Neural cell (in vitro differentiated cells): ENCODE measurements around the gene SLC7A14. TPM values are rescaled to one million over a fixed set of nuclear protein-coding genes. Genes with fewer than 3 reads are reported as not detected.

Experiments
- H2AFZ ChIP-seq: fragments of 200-600, 300-800 bp; sonication (generic), shearing (Covaris generic); 2 replicates; pipeline ENCODE4 v1.6.0; 2014; ENCODE audit warnings: low read depth, mild to moderate bottlenecking, antibody characterized with exemption, low read length, moderate library complexity
- H3F3A ChIP-seq: fragments of 200-600 bp; shearing (Covaris generic); 2 replicates; pipeline ENCODE4 v1.6.1; 2016; ENCODE audit warnings: mild to moderate bottlenecking, moderate library complexity, mixed read lengths, antibody characterized with exemption, low read length; ENCODE audit not compliant: insufficient read depth, poor library complexity, severe bottlenecking
- H3K27ac ChIP-seq: fragments of 200-600, 300-800 bp; sonication (generic), shearing (Covaris generic); 2 replicates; pipeline ENCODE4 v1.5.1; 2014; ENCODE audit warnings: mild to moderate bottlenecking, low read length, moderate library complexity
- H3K27me3 ChIP-seq: fragments of 300-800, 200-600 bp; sonication (generic), shearing (Covaris generic); 2 replicates; pipeline ENCODE4 v1.6.0; 2014; ENCODE audit warnings: mild to moderate bottlenecking, low read depth, low read length, moderate library complexity; ENCODE audit not compliant: insufficient read depth
- H3K36me3 ChIP-seq: fragments of 300-800, 200-600 bp; sonication (generic), shearing (Covaris generic); 2 replicates; pipeline ENCODE4 v1.5.1; 2014; ENCODE audit warnings: mild to moderate bottlenecking, antibody characterized with exemption, low read length, moderate library complexity; ENCODE audit not compliant: insufficient read depth
- H3K4me2 ChIP-seq: fragments of 300-800, 200-600 bp; sonication (generic), shearing (Covaris generic); 2 replicates; pipeline ENCODE4 v1.6.0; 2014; ENCODE audit warnings: mild to moderate bottlenecking, low read length
- H3K4me3 ChIP-seq: fragments of 300-800, 200-600 bp; sonication (generic), shearing (Covaris generic); 2 replicates; pipeline ENCODE4 v1.5.1; 2014; ENCODE audit warnings: mild to moderate bottlenecking, low read length, moderate library complexity
- H3K79me2 ChIP-seq: fragments of 200-600 bp; shearing (Covaris generic); replicated peaks from 2 replicates; pipeline ENCODE4 v1.6.0; 2014; ENCODE audit warnings: mild to moderate bottlenecking, low read length, moderate library complexity; ENCODE audit not compliant: insufficient read depth
- H3K9ac ChIP-seq: fragments of 300-800, 200-600 bp; sonication (generic), shearing (Covaris generic); 2 replicates; pipeline ENCODE4 v1.6.1; 2016; ENCODE audit warnings: mild to moderate bottlenecking, low read length, mixed read lengths
- H3K9me2 ChIP-seq: fragments of 200-600 bp; shearing (Covaris generic); 2 replicates; pipeline ENCODE4 v1.6.1; 2016; ENCODE audit warnings: mild to moderate bottlenecking, low read length, mixed read lengths; ENCODE audit not compliant: insufficient read depth
- H3K9me3 ChIP-seq: fragments of 200-600, 300-800 bp; sonication (generic), shearing (Covaris generic); 2 replicates; pipeline ENCODE4 v1.6.1; 2016; ENCODE audit warnings: mild to moderate bottlenecking, mixed run types, low read length, moderate library complexity, mixed read lengths
- H4K20me1 ChIP-seq: fragments of 200-600 bp; shearing (Covaris generic); 2 replicates; pipeline ENCODE4 v1.6.1; 2016; ENCODE audit warnings: mild to moderate bottlenecking, mixed run types; ENCODE audit not compliant: insufficient read depth
- CTCF ChIP-seq: fragments of 450-650 bp; IDR thresholded peaks from 2 replicates; pipeline ENCODE4 v1.5.1; 2014; ENCODE audit warnings: antibody characterized with exemption, mild to moderate bottlenecking, moderate library complexity; ENCODE audit not compliant: poor library complexity, severe bottlenecking
- EP300 ChIP-seq: fragments of 450-650 bp; conservative IDR thresholded peaks from 2 replicates; pipeline ENCODE4 v1.6.1; 2014; ENCODE audit warnings: antibody characterized with exemption, mild to moderate bottlenecking, moderate library complexity; ENCODE audit not compliant: poor library complexity, severe bottlenecking
- EZH2 ChIP-seq: fragments of 200-600, 300-800 bp; shearing (Covaris generic), sonication (generic); IDR thresholded peaks from 2 replicates; pipeline ENCODE4 v1.6.1; 2014; ENCODE audit warnings: antibody characterized with exemption, low read length, borderline replicate concordance, mild to moderate bottlenecking; ENCODE audit not compliant: insufficient read depth, poor library complexity, severe bottlenecking
- MXI1 ChIP-seq: fragments of 450-650 bp; conservative IDR thresholded peaks from 2 replicates; pipeline ENCODE4 v1.6.1; 2014; ENCODE audit warnings: antibody characterized with exemption, mild to moderate bottlenecking; ENCODE audit not compliant: poor library complexity, severe bottlenecking
- POLR2AphosphoS5 ChIP-seq: IDR thresholded peaks from 2 replicates; pipeline ENCODE4 v1.6.1; 2012
- RAD21 ChIP-seq: fragments of 450-650 bp; conservative IDR thresholded peaks from 2 replicates; pipeline ENCODE4 v1.6.1; 2014; ENCODE audit warnings: antibody characterized with exemption, mild to moderate bottlenecking, moderate library complexity
- REST ChIP-seq: IDR thresholded peaks from 2 replicates; pipeline ENCODE4 v1.6.1; 2012; ENCODE audit warnings: borderline replicate concordance
- SMC3 ChIP-seq: fragments of 450-650 bp; conservative IDR thresholded peaks from 2 replicates; pipeline ENCODE4 v1.6.1; 2014; ENCODE audit warnings: antibody characterized with exemption, mild to moderate bottlenecking, moderate library complexity; ENCODE audit not compliant: poor library complexity
- TAF1 ChIP-seq: IDR thresholded peaks from 2 replicates; pipeline ENCODE4 v1.6.1; 2012; ENCODE audit warnings: low read depth
- polyA plus RNA-seq: library from polyadenylated mRNA; depleted of rRNA; stranded (reverse); fragments of >200 nt; gene quantifications from 2 replicates; pipeline ENCODE4 v1.2.3, GENCODE V29; 2014

SLC7A14 gene
- polyA plus RNA-seq, 1 donor from 2014 or later: 5.1 TPM

- Histone ChIP-seq H3K9ac (no peak overlapping the region), H3K27ac (no peak overlapping the region)
Measured at GRCh38 chr3:170528726-170529125, 57.1 kb downstream of the SLC7A14 start.

GRCh38 chr3:170524073-170524472 is 61.8 kb downstream of the SLC7A14 start:
- H3F3A ChIP-seq: no peaks in the 10 kb centered on the region
- H3K4me2 ChIP-seq: no peak overlapping the region
- no peaks in the 10 kb centered on the region for H3K79me2 ChIP-seq
- H3K9ac ChIP-seq: no peak overlapping the region
- no peaks in the 10 kb centered on the region for H3K9me2 ChIP-seq
- no peaks in the 10 kb centered on the region for H3K36me3 ChIP-seq
- no peaks in the 10 kb centered on the region for H4K20me1 ChIP-seq
- no peak overlapping the region for H2AFZ ChIP-seq
- H3K4me3 ChIP-seq: no peak overlapping the region
- no peaks in the 10 kb centered on the region for H3K27me3 ChIP-seq
- no peaks in the 10 kb centered on the region for H3K9me3 ChIP-seq
- no peak for TF ChIP-seq RAD21
- TF ChIP-seq TAF1: no peak
- TF ChIP-seq EZH2: no peak
- no peak overlapping the region for H3K27ac ChIP-seq

More at GRCh38 chr3:170528726-170529125, 57.1 kb downstream of the SLC7A14 start:
- TF ChIP-seq SMC3: no peak
- TF ChIP-seq EZH2: no peak
- TF ChIP-seq POLR2AphosphoS5: no peak
- TF ChIP-seq EP300: no peak
- TF ChIP-seq TAF1: no peak
- TF ChIP-seq MXI1: no peak
- TF ChIP-seq CTCF: no peak
- TF ChIP-seq REST: no peak
- TF ChIP-seq RAD21: no peak
- Histone ChIP-seq H3K4me2 (no peak overlapping the region), H3K9me3 (no peaks in the 10 kb centered on the region), H2AFZ (no peak overlapping the region), H3K27me3 (no peaks in the 10 kb centered on the region), H3K36me3 (no peaks in the 10 kb centered on the region), H3K9me2 (no peaks in the 10 kb centered on the region), H3F3A (no peaks in the 10 kb centered on the region), H3K79me2 (no peaks in the 10 kb centered on the region), H4K20me1 (no peaks in the 10 kb centered on the region), H3K4me3 (no peak overlapping the region)

- Histone ChIP-seq H3K36me3 (no peaks in the 10 kb centered on the region), H3K4me2 (no peak overlapping the region), H3K9me3 (no peaks in the 10 kb centered on the region), H3K27ac (no peak overlapping the region), H3K27me3 (no peaks in the 10 kb centered on the region), H4K20me1 (no peaks in the 10 kb centered on the region), H3K4me3 (no peak overlapping the region), H3F3A (no peaks in the 10 kb centered on the region), H3K9ac (no peak overlapping the region), H2AFZ (no peak overlapping the region), H3K9me2 (no peaks in the 10 kb centered on the region), H3K79me2 (no peaks in the 10 kb centered on the region)
- TF ChIP-seq POLR2AphosphoS5 (no peak), TAF1 (no peak), CTCF (no peak)
Measured at GRCh38 chr3:170523248-170523647, 62.6 kb downstream of the SLC7A14 start.
